NT2/D1 (cell line): ENCODE results near the gene RAP1GAP2.

ENCODE experiments used
- DNase-seq: peaks from one replicate; pipeline ENCODE4 v3.0.0-alpha.2; 2011; ENCODE audit warnings: low read depth, low spot score
- H3K27me3 ChIP-seq: 2 replicates; pipeline ENCODE4 v1.6.0; 2011; ENCODE audit warnings: mild to moderate bottlenecking; ENCODE audit not compliant: insufficient read length, insufficient read depth
- H3K36me3 ChIP-seq: 2 replicates; pipeline ENCODE4 v1.6.1; 2011; ENCODE audit warnings: mild to moderate bottlenecking, low read length, mixed read lengths; ENCODE audit not compliant: insufficient read depth, insufficient read length
- H3K4me1 ChIP-seq: 2 replicates; pipeline ENCODE4 v1.5.1; 2011; ENCODE audit not compliant: insufficient read depth, insufficient read length
- H3K4me3 ChIP-seq: 2 replicates; pipeline ENCODE4 v1.5.1; 2011; ENCODE audit warnings: low read depth; ENCODE audit not compliant: insufficient read length
- H3K9ac ChIP-seq: 2 replicates; pipeline ENCODE4 v1.6.0; 2011; ENCODE audit warnings: low read depth; ENCODE audit not compliant: insufficient read length
- H3K9me3 ChIP-seq: 2 replicates; pipeline ENCODE4 v1.5.1; 2011; ENCODE audit warnings: mild to moderate bottlenecking, low read length; ENCODE audit not compliant: insufficient read depth
- SUZ12 ChIP-seq: IDR thresholded peaks from 2 replicates; pipeline ENCODE4 v1.6.1; 2011; ENCODE audit not compliant: insufficient read length, insufficient read depth; ENCODE audit errors: extremely low read depth
- YY1 ChIP-seq: IDR thresholded peaks from 2 replicates; pipeline ENCODE4 v1.6.1; 2011; ENCODE audit not compliant: insufficient read length, insufficient read depth
- ZNF274 ChIP-seq: IDR thresholded peaks from 2 replicates; pipeline ENCODE4 v1.6.1; 2011; ENCODE audit warnings: mild to moderate bottlenecking, low read depth, low read length

RAP1GAP2 gene

GRCh38 chr17:3020381-3020780, 224.1 kb downstream of the RAP1GAP2 start:
- no peaks in the 10 kb centered on the region for H3K4me1 ChIP-seq
- H3K9ac ChIP-seq, result no peak overlapping the region
- no peaks in the 10 kb centered on the region for H3K27me3 ChIP-seq
- no peak overlapping the region for H3K4me3 ChIP-seq
- TF ChIP-seq SUZ12, result no peak
- TF ChIP-seq ZNF274, result no peak
- no peak for TF ChIP-seq YY1
- peaks cover 29% of the 10 kb centered on the region for H3K9me3 ChIP-seq
- no peak for DNase-seq
- peaks cover 38% of the 10 kb centered on the region for H3K36me3 ChIP-seq

- TF ChIP-seq YY1 (no peak), SUZ12 (no peak), ZNF274 (no peak)
- H3K36me3 ChIP-seq, result peaks cover 41% of the 10 kb centered on the region
- peaks cover 29% of the 10 kb centered on the region for H3K9me3 ChIP-seq
- DNase-seq, result no peak
- no peaks in the 10 kb centered on the region for H3K27me3 ChIP-seq
- H3K4me3 ChIP-seq, result no peak overlapping the region
- peaks cover 3% of the 10 kb centered on the region for H3K4me1 ChIP-seq
- H3K9ac ChIP-seq, result no peak overlapping the region
Measured at GRCh38 chr17:3022197-3022596, 226.0 kb downstream of the RAP1GAP2 start.

GRCh38 chr17:3024346-3024745, 228.1 kb downstream of the RAP1GAP2 start:
- DNase-seq, result no peak
- H3K9ac ChIP-seq, result no peak overlapping the region
- no peak for TF ChIP-seq SUZ12
- TF ChIP-seq YY1, result no peak
- H3K4me3 ChIP-seq, result no peak overlapping the region
- peaks cover 29% of the 10 kb centered on the region for H3K9me3 ChIP-seq
- H3K27me3 ChIP-seq, result no peaks in the 10 kb centered on the region
- H3K4me1 ChIP-seq, result peaks cover 3% of the 10 kb centered on the region
- H3K36me3 ChIP-seq, result peaks cover 46% of the 10 kb centered on the region

GRCh38 chr17:3025421-3026124, 229.3 kb downstream of the RAP1GAP2 start:
- H3K4me3 ChIP-seq, result no peak overlapping the region
- peaks cover 29% of the 10 kb centered on the region for H3K9me3 ChIP-seq
- TF ChIP-seq ZNF274 (no peak), SUZ12 (no peak), YY1 (no peak)
- no peak for DNase-seq
- H3K4me1 ChIP-seq, result peaks cover 3% of the 10 kb centered on the region
- H3K27me3 ChIP-seq, result no peaks in the 10 kb centered on the region
- H3K9ac ChIP-seq, result no peak overlapping the region
- peaks cover 42% of the 10 kb centered on the region for H3K36me3 ChIP-seq

DNA sequence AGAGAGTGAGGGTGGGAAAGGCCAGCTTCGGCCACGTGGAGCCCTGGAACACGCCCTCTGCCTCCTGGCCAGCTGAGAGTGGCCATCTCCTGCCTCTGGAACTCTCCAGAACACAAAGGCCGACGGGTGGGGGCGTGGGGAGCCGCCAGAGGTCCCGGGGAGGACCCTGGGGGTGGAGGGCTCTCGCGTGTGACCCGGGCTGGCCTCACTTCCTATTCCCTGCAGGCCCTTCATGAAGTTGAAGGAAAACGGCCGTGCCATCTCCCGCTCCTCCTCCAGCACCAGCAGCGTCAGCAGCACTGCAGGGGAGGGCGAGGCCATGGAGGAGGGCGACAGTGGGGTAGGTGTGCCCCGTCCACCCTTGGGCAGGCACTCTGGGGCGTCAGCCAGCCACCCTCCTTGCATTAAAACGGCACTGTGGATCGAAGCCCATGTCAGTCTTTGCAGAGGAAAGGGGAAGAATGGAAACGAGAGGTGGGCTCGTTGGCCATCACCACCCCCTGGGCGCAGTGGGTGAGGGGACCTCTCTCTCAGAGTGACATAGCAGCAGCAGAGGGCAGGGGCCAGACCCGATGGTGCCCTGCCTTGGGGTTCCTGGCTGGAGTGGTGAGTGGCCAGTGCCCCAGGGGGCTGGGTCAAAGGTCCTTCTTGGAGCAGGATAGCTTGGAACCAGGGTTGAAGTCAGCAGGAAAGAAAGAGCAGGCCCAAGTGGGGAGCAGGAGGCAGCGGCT, 230.1 kb downstream of the RAP1GAP2 start:
- no peak overlapping the region for H3K4me3 ChIP-seq
- DNase-seq, result no peak
- H3K4me1 ChIP-seq, result peaks cover 3% of the 10 kb centered on the region
- no peak overlapping the region for H3K9ac ChIP-seq
- peaks cover 29% of the 10 kb centered on the region for H3K9me3 ChIP-seq
- H3K36me3 ChIP-seq, result peaks cover 45% of the 10 kb centered on the region
- TF ChIP-seq ZNF274 (no peak), YY1 (no peak), SUZ12 (no peak)
- no peaks in the 10 kb centered on the region for H3K27me3 ChIP-seq

- DNase-seq, result no peak
Measured at GRCh38 chr17:3026856-3027751, 230.9 kb downstream of the RAP1GAP2 start.

More at GRCh38 chr17:3026856-3027751, 230.9 kb downstream of the RAP1GAP2 start:
- Histone ChIP-seq H3K36me3 (peaks cover 38% of the 10 kb centered on the region), H3K4me3 (no peak overlapping the region), H3K9me3 (peaks cover 21% of the 10 kb centered on the region), H3K27me3 (no peaks in the 10 kb centered on the region), H3K4me1 (peaks cover 3% of the 10 kb centered on the region), H3K9ac (no peak overlapping the region)
- TF ChIP-seq SUZ12, result no peak
- no peak for TF ChIP-seq YY1
- no peak for TF ChIP-seq ZNF274
